SK-N-MC (cell line): ENCODE measurements around the gene IGFLR1.
"Not testable (repeated sequence)": the region's sequence is repeated elsewhere in the genome, so short reads cannot be mapped to it uniquely, and the experiment has no call there.

Source experiments
- DNase-seq: peaks from one replicate; pipeline ENCODE4 v3.0.0-alpha.2; 2011; ENCODE audit warnings: low read depth, low spot score
- H3K27ac ChIP-seq: fragments of 200-600 bp; sonication (generic); 2 replicates; pipeline ENCODE4 v1.5.1; 2016; ENCODE audit warnings: mixed run types
- H3K36me3 ChIP-seq: fragments of 200-600 bp; sonication (generic); 2 replicates; pipeline ENCODE4 v1.6.1; 2017; ENCODE audit warnings: antibody characterized with exemption, low read length, mixed read lengths; ENCODE audit not compliant: insufficient read depth
- H3K4me3 ChIP-seq: fragments of 200-600 bp; sonication (generic); 2 replicates; pipeline ENCODE4 v1.5.1; 2016
- H3K9ac ChIP-seq: fragments of 200-600 bp; sonication (generic); 2 replicates; pipeline ENCODE4 v1.8.0; 2017; ENCODE audit warnings: mixed run types, mixed read lengths; ENCODE audit not compliant: insufficient read length
- H3K9me3 ChIP-seq: fragments of 200-600 bp; sonication (generic); 2 replicates; pipeline ENCODE4 v1.6.1; 2017; ENCODE audit warnings: low read depth, mild to moderate bottlenecking, antibody characterized with exemption, low read length, moderate library complexity, mixed read lengths
- EZH2 ChIP-seq: fragments of 200-600 bp; sonication (generic); IDR thresholded peaks from one replicate; pipeline ENCODE4 v1.6.1; 2017; ENCODE audit warnings: antibody characterized with exemption
- FOXP2 ChIP-seq: optimal IDR thresholded peaks from 2 replicates; pipeline ENCODE3; 2011; ENCODE audit warnings: mild to moderate bottlenecking, moderate library complexity; ENCODE audit not compliant: insufficient read depth; ENCODE audit errors: extremely low read length, control extremely low read depth
- POLR2AphosphoS5 ChIP-seq: IDR thresholded peaks from 2 replicates; pipeline ENCODE4 v1.6.1; 2012; ENCODE audit warnings: mild to moderate bottlenecking, low read depth, low read length, borderline replicate concordance

IGFLR1 gene

DNA sequence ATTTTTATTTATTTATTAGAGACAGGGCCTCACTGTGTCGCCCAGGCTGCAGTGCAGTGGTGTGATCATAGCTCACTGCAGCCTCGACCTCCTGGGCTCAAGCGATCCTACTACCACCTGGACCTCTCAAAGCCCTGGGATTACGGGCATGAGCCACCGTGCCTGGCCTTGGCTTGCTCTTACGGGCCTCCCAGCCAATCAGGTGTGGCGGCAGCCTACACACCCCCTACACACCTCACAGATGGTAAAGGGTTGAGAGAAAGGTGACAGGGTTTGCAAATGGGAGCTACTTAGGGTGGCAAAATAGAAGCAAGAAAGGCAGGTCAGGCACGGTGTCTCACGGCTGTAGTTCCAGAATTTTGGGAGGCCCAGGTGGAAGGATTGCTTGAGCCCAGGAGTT lies 38.9 kb downstream of the IGFLR1 start:
- H3K4me3 ChIP-seq: no peak overlapping the region
- H3K36me3 ChIP-seq: no peaks in the 10 kb centered on the region
- no peak overlapping the region for H3K27ac ChIP-seq
- H3K9me3 ChIP-seq: no peaks in the 10 kb centered on the region
- no peak for DNase-seq
- no peak overlapping the region for H3K9ac ChIP-seq
- TF ChIP-seq EZH2 (no peak), FOXP2 (no peak), POLR2AphosphoS5 (no peak)

DNA sequence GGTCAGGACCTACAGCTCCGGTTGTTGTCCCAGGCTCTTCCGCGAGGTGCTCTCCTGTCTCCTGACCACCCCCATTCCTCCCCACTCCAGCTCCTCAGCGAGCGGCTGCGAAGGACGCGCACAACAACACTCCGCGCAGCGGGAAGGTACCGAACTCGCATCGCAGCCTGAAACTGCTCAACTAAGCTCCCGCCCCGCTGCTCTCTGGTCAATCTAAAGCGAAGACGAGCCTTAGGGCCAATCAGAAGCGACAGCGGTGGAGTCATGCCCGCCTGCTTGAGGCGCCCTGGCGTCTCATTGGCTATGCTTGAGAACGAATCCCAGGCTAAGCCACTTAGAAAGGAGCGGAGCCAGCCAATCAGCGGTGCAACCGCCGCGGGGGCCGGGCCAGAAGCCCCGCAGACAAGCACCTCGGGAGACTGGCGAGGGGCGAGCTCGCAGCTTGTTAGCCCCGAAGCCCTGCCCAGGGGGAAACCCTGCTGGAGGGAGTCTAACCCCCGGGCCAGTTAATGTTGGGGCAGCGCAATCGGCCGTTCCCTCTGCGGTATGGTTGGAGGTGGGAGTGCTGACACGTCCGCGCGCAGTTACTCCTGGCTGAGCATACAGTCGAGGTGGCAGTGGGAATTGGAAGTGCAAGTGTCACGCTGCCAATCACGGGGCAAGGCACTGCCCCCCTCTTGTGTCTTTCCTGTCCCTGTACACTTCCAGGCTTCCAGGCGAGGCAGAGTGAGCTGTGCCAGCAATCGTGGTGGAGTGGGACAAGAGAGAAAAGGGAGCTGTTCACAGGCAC lies 39.8 kb downstream of the IGFLR1 start:
- H3K4me3 ChIP-seq: peak overlapping the region; percentile 71
- H3K9ac ChIP-seq: no peak overlapping the region
- TF ChIP-seq FOXP2: no peak
- H3K36me3 ChIP-seq: no peaks in the 10 kb centered on the region
- H3K27ac ChIP-seq: no peak overlapping the region
- H3K9me3 ChIP-seq: no peaks in the 10 kb centered on the region
- DNase-seq: peak; percentile 80

DNA sequence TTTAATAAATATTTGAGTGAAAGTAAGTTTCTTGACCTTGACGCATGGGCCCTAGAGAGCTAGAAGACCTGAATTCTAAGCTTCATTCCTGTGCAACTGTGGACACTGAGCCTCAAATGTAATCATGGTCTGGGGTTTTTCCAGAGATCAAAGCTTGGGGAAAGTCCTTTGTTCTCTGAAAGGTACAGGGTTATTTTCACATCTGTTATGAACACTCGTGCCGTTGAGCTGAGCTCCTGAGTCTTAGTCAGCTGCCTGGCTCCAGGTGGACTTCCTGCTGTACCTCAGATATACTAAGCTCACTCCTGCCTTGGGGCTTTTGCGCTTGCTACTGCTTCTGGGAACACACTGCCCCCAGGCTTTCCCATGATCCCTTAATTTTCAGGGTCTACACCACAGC lies 45.4 kb downstream of the IGFLR1 start:
- Histone ChIP-seq H3K9me3 (no peaks in the 10 kb centered on the region), H3K4me3 (no peak overlapping the region), H3K9ac (no peak overlapping the region), H3K36me3 (no peaks in the 10 kb centered on the region), H3K27ac (no peak overlapping the region)
- TF ChIP-seq POLR2AphosphoS5: no peak
- TF ChIP-seq EZH2: no peak
- TF ChIP-seq FOXP2: no peak
- no peak for DNase-seq

DNA sequence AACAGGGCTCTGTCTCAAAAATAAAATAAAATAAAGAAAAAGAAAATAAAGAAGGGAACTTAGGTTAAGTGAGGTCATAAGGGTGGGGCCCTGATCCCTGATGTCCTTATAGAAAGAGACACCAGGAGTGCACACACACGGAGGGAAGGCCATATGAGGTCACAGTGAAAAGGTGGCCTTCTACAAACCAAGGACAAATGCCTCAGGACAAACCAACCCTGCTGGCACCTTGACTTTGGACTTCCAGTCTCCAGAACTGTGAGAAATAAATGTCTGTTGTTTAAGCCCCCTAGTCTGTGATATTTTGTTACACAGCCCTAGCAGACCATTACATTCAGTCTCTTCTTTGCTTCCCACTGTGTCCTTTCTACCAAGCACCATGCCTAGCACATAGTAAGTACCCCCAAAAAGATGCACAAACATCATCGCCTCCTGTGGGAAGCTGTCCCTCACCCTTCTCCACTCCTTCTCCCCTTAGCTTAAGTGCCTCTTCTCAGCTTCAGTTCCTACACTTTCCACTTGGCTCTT lies 46.3 kb downstream of the IGFLR1 start:
- Histone ChIP-seq H3K9me3 (no peaks in the 10 kb centered on the region), H3K4me3 (no peak overlapping the region), H3K36me3 (no peaks in the 10 kb centered on the region), H3K27ac (no peak overlapping the region), H3K9ac (no peak overlapping the region)
- no peak for TF ChIP-seq FOXP2
- TF ChIP-seq POLR2AphosphoS5: no peak
- TF ChIP-seq EZH2: no peak
- DNase-seq: no peak

DNA sequence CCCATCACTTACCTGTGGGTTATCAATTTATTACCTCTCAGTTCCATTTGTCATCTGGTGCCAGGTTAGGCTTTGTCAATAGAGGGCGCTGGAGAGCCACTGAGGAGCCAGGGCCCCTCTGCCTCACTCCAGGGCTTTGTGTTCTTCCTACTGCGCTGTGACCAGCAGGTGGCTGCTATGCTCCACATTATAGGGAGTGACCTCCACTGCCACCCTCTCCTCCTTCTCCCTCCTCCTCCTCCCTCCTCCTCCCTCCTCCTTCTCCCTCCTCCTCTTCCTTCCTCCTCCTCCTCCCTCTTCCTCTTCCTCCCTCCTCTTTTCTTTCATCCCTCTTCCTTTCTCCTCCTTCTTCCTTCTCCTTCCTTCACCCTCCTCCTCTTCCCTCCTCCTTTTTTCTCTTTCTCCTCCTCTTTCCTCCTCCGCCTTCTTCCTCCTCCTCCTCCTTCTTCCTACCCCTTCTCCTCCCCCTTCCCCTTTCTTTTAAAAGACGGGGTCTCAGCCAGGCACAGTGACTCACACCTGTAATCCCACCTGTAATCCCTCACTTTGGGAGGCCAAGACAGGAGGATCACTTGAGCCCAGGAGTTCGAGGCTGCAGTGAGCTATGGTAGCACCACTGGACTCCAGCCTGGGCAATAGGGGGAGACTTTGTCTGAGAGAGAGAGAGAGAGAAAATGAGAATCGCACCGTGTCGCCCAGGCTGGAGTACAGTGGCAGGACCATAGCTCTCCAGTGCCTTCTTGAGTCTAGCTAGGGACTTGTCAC lies 48.2 kb downstream of the IGFLR1 start:
- TF ChIP-seq FOXP2 (no peak), EZH2 (no peak), POLR2AphosphoS5 (no peak)
- H3K9me3 ChIP-seq: no peaks in the 10 kb centered on the region
- no peak overlapping the region for H3K9ac ChIP-seq
- no peaks in the 10 kb centered on the region for H3K36me3 ChIP-seq
- DNase-seq: peak; percentile 32
- no peak overlapping the region for H3K27ac ChIP-seq
- no peak overlapping the region for H3K4me3 ChIP-seq

DNA sequence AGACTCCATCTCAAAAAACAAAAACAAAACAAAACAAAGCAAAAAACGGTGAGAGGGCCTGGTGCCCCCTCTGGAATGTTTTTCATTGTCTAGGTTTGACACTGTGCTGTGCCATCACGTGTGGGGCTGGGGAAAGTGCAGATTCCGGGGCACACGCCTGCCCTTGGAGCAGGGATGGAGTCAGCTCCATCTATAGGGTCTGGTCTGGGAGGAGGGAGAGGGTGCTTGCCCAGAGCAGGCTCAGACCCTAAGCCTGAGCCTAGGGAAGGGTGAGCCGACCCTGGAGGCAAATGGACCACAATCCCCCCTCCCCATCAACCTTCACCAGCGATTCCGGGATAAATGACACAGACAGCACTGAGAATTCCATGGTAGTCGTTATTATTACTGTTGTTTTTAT lies 48.8 kb downstream of the IGFLR1 start:
- Histone ChIP-seq H3K36me3 (no peaks in the 10 kb centered on the region), H3K9me3 (no peaks in the 10 kb centered on the region), H3K4me3 (no peak overlapping the region), H3K9ac (no peak overlapping the region), H3K27ac (no peak overlapping the region)
- TF ChIP-seq EZH2: no peak
- no peak for TF ChIP-seq POLR2AphosphoS5
- TF ChIP-seq FOXP2: no peak
- DNase-seq: no peak

DNA sequence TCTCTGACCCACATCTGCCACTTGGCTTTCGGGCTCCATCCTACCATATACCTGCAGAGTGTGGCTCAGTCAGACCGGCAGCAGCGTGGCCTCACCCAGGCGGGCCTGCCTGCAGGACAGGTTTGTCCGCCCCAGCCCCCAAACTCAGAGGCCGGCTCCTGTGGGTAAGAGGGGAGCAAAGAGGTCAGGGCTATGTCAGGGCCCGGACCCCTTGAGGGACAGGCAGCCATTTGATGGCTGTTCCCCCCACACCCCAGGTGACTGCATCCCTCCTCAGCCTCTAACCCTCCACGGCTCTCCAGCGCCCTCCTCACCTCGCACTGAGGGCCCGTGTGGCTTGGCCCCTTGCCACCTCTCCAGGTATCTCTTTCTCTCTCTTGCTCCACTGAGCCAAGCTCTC lies 50.2 kb downstream of the IGFLR1 start:
- Histone ChIP-seq H3K27ac (no peak overlapping the region), H3K9ac (no peak overlapping the region), H3K36me3 (no peaks in the 10 kb centered on the region), H3K9me3 (no peaks in the 10 kb centered on the region), H3K4me3 (no peak overlapping the region)
- no peak for DNase-seq
- TF ChIP-seq POLR2AphosphoS5: no peak
- TF ChIP-seq FOXP2: no peak
- TF ChIP-seq EZH2: no peak

DNA sequence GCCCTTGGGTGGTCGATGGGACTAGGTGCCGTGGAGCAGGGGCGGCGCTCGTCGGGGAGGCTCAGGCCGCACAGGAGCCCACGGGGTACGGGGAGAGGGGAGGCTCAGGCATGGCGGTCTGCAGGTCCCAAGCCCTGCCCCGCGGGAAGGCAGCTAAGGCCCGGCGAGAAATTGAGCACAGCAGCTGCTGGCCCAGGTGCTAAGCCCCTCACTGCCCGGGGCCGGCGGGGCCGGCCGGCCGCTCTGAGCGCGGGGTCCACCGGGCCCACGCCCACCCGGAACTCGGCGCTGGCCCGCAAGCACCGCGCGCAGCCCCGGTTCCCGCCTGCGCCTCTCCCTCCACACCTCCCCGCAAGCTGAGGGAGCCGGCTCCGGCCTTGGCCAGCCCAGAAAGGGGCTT lies 51.1 kb downstream of the IGFLR1 start:
- not testable (repeated sequence) for H3K9me3 ChIP-seq, DNase-seq, H3K36me3 ChIP-seq, H3K4me3 ChIP-seq, H3K27ac ChIP-seq, H3K9ac ChIP-seq

DNA sequence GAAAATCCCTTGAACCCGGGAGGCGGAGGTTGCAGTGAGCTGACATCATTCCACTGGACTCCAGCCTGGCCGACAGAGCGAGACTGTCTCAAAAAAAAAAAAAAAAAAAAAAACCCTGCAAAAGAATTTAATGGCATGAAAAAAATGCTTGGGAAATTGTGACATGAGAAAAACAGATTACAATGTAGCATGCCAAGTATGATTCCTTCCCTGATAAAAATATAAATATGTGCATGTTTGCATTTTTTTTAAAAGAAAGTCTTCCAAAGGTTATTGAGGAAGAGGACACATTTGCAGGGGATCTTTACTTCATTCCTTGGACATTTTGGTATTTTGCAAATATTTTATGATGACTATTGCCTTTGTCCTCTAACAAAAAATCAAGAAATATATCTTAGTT lies 52.4 kb downstream of the IGFLR1 start:
- Histone ChIP-seq H3K4me3 (no peak overlapping the region), H3K27ac (no peak overlapping the region), H3K36me3 (no peaks in the 10 kb centered on the region), H3K9ac (no peak overlapping the region), H3K9me3 (no peaks in the 10 kb centered on the region)
- TF ChIP-seq EZH2 (no peak), FOXP2 (no peak), POLR2AphosphoS5 (no peak)
- no peak for DNase-seq
